NCI-H82 treated with DMSO at 0.1 percent for 48 hours (cell line): ENCODE data around the gene NELFA.
"Not testable (repeated sequence)": the region's sequence is repeated elsewhere in the genome, so short reads cannot be mapped to it uniquely, and the experiment has no call there.

Experiments used
- DNase-seq: peaks from one replicate; lab custom pipeline; 2025; ENCODE audit not compliant: unreplicated experiment; lab: John Stamatoyannopoulos, UW

NELFA gene

DNA sequence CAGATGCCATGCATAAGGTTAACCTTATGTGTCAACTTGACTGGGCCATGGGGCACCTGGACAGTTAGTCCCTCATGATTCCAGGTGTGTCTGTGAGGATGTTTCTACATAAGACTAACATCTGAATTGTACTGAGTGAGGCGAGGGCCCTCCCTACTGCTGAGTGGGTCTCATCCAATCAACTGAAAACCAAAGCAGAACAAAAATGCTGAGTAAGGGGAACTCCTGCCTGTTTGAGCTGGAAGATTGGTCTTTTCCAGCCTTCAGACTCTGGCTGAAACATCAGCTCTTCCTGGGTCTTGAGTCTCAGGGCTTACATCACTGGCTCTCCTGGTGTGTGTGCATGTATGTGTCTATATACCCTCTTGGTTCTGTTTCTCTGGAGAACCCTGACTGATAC is 13.8 kb downstream of the NELFA start:
- no peak for DNase-seq

DNA sequence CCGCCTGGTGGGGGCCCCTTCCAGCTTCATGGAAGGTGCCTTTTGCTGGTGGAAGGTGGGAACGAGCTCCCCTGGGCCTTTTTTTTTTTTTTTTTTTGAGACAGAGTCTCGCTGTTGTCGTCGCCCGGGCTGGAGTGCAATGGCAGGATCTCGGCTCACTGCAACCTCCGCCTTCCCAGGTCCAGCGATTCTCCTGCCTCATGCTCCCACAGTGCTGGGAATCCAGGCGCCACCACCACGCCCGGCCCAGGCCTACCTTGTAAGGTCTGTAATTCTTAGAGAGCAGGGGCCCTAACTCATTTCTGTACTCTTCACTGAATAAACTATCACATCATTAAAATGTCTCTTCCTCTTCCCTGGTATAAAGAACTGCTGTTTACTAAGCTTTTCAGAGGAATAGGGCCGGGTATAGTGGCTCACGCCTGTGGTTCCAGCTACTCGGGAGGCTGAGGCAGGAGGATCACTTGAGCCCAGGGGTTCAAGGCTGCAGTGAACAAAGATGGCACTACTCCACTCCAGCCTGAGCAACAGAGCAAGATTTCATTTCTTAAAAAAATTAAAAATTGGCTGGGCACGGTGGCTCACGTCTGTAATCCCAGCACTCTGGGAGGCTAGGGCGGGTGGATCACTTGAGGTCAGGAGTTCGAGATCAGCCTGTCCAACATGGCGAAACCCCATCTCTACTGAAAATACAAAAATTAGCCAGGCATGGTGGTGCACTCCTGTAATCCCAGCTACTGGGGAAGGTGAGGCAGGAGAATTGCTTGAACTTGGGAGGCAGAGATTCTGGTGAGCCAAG is 14.9 kb downstream of the NELFA start:
- not testable (repeated sequence) for DNase-seq

DNA sequence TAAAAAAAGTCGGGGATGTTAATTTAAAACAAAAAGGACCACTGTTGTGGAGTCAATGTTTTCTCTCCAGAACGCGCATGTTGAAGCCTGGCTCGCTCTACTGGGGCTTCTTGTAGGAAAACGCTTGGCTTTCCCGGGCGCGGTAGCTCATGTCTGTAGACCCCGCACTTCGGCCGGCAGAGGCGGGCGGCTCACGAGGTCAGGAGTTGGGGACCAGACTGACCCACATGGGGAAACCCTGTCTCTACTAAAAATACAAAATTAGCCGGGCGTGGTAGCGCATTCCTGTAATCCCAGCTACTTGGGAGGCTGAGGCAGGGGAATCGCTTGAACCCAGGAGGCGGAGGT is 15.6 kb downstream of the NELFA start:
- no peak for DNase-seq

DNA sequence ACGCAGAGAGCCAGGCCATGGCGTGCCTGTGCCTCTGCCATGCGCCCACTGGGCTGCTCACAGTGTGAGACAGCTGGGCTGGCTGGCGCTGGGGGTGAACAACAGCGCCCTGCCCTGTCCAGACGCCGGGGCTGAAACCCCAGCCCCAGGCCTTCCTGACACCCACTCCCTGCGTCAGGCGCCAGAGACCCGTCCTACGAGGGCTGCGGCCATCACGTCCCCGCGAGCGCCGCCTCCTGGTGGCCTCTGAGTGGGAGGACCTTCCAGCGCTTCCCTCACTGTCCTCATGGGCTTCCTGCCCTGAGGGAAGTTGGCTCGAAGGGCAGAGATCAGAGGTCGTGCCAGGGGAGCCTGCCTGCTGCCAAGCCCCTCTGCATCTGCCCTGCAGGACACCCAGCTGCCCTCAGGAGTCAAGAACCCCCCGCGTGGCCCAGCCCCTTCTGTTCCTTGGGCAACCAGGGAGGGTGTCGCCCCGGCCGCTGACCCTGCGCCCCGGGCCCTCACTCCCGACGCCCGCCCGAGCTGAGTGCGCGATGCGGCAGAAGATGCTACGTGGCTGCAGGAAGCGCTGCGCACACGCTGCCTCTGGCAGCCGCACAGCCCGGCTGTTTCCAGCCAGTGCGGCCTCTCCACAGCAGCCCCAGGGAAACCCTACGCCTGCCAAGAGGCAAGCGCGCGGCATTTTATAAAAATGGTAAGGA is 16.2 kb downstream of the NELFA start:
- no peak for DNase-seq

DNA sequence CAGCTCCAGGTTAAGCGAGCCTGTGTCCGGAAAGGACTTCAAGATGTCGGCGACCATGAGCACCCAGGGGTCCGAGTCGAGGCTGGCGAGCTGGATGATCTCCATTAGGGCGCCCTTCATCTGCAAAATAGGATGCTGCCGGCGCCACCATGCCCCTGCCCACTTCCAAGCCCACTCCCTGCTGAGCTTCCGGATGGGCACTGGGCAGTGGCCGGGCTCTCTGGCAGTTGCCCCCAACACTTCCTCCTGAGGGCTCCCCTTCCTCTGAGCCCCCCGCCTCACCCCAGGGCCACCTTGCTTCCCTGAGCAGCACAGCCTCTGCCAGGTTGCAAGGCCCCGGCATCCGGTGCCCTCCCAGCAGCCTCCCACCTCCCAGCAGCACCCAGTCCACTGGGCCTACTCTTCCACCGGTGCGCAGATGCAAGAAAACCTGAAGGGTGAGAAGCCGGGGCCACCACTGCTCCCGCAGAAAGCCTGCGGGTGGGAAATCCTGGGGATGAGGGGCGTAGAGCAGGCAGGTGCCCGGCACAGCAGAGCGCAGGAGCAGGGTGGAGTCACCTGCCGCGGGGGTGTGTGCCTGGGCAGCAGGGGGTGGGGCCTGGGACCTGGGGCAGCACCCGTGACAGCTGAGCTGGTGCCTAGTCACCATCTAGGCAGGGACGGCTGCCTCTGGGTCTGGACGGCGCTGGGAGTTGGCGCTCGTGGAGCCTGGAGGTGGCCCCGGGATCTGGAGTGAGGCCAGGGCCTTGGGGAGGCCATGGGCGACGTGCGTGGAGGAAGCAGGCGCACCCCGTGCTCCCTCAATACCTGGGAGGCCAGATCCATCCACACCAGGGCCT is 17.0 kb downstream of the NELFA start:
- no peak for DNase-seq

DNA sequence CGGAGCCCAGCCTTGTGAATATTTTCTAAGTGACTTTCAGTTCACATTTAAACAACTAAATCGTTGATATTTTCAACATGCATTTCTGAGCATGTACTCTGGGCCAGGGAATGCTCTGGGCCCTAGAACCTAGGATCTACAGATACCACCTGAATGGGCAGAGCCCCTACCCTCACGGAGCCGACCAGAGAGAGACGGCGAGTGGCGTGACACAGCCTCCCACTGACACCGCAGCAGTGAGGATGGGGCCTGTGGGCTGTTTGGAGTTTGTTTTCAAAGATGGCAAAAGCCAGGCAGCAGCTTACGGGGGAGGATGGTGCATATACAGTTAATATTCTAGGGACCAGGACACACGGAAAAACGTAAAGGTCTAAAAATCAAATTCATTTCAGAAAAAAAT is 17.7 kb downstream of the NELFA start:
- DNase-seq = no peak

DNA sequence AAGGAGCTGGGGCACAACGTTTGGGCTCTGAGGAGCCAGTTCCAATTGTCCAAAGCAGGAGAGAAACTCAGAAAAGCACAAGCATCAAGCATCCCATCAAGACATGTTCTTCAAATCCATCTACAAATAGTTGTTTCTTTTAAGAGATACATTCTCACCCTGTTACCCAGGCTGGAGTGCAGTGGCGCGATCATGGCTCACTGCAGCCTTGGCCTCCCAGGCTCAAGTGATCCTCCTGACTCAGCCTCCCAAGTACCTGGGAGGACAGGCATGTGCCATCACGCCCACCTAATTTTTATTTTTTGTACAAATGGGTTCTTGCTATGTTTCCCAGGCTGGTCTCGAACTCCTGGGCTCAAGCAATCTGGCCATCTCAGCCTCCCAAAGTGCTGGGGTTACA is 18.1 kb downstream of the NELFA start:
- DNase-seq = no peak

DNA sequence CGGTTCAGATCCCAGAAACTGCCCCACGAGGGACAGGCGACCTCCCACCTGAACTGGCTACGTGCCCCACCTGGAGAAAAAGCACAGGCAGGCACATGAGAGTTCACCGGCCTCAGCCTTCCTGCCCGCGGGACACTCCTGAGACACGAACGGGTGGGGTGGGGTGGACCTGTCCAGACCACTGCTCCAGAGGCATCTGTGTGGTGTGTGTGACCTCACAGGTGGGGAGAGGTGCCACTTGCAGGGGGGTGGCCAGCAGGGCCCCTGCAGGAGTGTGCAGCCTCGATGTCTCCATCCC is 18.5 kb downstream of the NELFA start:
- DNase-seq = no peak

DNA sequence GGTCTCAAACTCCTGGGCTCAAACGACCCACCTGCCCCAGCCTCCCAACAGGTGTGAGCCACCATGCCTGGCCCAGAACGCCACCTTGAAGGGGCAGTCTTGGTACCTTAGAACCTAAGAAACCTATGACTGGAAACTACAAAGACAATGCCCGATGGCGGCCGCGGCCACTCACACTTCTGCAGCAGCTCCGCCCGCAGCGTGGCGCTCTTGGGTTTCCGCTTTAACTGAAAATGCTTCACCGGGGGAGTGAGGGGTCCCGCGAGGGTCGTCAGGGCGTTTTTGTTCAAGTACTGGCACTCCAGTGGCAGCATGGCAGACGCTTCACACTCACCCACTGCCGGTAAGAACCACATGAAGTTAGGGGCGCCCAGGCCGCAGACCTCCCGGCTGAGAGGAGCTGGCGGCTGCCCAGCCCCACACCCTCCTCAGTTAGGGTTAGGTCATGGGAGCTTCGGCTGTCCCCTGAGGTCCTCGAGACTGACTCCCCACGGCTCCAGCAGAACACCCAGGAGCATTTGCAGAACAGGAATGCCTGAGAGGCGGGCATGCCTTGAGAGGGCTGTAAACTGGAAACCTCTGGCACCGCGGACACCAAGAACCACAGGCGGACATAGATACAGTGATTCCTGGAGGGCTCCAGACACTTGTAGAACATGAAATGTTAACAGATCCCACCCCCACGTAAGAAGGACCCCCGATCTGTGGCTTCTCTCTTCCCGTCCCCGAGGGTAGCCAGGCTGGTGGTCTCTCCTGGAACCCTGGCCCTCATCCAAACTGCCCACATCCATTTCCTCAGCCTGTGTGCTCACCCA is 19.0 kb downstream of the NELFA start:
- no peak for DNase-seq

DNA sequence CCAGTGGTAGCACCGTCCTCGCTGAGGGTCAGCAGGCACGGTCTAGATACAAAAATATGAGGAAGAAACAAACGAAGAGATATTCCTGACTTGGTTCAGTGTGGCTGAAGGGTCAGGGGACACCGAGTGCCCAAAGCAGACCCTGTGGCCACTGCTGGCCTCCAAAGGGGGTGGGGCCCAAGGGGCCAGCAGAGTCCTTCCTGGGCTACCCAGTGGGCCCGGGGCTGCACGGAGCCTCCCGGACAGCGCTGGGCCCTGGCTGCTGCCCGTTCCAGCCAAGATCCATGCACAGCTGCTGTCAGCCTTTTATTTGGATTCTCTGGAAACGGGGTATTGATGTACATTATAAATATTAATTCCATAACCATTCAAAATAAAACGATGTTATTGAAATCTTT is 20.4 kb downstream of the NELFA start:
- DNase-seq = no peak

DNA sequence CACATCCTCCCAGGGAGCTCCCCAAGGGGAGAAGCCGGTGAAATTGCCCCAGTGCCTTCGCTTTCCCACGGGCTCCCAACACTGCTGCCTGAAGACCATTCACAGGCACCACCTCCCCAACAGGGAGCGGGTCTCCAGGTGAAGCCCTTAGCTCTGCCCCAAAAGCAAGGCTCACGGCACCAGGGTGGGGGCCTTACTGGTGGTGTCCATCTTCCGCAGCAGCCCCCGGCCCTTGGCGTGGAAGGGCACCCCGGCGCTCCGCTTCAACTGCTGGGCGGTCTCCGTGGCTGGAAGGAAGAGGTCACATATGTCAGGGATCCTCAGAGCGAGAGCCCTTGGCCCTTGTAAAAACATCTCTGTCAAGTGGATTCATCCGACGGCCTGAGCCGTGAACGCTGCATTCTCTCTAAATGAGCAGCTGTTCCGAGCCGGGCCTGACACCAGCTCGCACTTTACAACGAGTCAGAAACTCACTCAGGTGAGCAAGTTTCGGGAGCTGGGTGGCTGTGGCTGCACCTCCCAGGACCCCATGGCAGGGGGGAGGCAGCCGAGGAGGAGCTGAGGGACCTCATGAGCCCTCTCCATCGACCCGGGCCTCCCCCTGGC is 20.9 kb downstream of the NELFA start:
- DNase-seq = no peak

DNA sequence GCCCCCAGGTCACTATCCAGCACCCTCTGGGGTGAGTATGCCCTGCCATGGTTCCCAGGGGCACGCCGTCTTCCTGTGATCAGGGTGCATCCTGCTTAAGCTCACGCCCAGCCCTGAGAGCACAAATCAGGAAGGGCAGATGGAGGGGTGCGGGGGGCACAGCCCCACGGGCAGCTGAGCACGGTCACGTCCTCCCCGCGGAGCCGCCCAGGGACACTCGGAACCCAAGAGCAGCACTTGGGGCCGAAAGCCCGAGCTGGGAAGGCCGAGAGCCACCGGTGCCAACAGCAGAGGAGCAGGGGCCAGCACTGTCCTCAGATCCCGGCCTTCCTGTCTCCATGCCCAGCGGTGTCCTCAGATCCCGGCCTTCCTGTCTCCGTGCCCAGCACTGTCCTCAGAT is 21.5 kb downstream of the NELFA start:
- DNase-seq = no peak

DNA sequence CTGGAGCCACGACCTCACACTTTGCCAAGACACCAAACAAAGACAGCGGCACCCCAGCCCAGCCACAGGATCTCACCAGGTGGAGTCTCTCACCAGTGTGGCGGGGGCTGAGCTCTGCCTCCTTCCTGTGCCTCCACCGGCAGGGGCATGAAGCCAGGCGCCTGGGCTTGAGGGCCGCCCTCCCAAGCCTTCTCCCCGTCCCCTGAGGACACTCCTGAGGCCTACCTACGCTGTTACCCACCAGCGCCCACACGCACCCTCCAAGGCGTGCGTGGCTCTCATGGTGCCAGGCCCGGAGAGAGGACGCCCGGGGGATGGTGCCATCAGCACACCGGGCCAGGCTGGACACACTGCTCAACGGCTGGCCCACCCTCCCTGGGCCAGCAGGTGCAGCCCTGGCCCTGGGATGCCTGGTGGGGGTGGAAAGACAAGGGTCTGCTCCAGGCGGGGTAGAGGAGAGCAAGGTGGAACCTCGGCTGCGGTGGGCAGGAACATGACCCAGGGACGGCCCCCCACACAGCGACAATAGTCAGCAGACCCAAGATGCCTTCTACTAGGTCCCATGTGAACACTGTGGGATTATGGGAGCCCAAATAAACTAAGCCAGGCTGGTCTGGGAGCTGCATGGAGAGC is 22.1 kb downstream of the NELFA start:
- DNase-seq = no peak

DNA sequence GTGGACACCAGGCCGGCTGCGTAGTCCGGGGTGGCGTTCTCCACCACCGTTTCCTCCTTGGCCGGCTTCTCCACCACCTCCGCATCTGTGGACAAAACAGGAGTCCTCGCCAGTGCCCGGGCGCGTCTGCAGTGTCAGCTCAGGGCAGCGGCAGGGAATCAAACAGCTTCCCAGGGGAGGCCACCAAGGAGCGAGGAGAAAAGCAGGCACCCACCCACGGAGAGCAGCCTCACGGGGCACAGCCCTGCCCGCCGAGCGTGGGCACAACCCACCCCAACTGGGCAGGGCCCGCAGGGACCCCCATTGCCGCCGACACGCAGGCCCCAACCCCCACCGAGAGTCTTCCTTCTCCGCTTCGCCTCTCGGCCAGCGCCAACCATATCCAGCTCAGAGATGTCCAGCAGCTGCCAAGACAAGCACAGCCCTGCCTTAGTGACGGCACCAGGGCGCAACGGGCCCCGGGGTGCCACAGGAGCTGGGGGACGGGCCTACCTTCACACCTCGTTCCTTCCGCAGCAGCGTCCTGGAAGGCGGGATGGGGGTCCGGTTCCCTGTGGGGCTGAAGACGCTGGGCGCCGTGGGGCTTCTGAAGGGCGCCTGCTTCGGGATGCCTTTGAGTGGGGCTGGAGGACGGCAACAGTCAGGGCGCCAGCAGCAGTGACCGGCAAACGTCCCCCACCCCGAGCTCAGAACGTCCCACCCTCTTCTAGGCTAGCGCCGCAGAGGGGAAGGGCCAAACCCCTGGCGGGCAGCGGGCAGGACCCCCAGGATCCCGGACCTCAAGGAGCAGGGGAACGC is 22.8 kb downstream of the NELFA start:
- no peak for DNase-seq

DNA sequence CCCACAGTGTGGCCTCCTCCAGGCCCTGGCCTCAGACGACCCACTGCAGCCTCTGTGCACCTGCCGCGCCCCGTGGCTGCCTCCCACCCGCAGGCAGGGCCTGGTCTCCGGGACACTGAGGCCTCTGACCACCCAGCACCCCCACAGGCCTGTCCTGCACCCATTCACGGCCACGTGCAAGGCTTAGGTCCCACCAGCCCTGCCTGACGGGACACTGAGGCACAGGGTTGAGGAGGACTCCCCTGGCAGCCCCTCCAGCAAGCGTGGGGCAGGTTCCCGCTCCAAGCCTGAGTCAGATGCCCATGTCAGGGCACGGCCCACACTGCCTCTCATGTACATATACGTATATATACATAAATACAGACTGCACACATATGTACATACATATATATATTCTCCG is 23.5 kb downstream of the NELFA start:
- no peak for DNase-seq

DNA sequence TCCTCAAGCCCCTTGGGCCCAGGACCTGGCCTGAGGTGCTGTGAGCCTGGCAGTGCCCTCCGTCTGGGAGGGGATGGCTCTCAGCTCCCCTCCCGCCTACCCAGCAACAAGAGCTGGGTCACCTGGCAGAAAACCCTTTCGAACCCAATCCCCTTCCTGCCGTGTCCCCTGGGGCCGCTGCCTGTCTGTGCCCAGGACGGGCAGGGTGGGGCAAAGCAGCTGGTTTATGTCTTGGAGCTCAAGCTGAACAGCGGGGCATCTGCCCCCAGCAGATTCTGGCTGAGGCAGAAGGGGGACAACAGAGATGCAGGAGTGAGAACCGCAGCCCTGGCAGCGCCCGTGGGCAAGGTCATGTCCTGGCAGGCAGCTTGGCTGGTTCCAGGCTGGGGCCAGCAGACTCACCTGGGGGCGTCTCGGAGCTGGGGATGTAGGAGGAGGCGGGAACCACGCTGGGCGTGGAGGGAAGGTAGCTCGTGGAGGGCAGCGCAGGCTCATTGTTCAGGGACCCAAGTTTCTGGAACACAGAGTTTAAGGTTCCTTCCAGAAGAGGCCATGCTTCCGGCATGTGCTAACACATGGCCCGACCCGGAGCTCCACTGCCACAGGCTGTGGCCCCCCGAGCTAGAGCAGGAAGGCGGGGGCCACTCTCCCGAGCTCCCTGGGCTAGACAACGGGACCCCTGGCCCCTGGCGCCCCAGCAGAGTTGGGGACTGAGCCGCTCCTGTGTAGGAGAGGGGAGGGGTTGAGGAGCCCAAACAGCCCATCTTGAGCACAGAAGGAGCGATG is 24.2 kb downstream of the NELFA start:
- DNase-seq = no peak

DNA sequence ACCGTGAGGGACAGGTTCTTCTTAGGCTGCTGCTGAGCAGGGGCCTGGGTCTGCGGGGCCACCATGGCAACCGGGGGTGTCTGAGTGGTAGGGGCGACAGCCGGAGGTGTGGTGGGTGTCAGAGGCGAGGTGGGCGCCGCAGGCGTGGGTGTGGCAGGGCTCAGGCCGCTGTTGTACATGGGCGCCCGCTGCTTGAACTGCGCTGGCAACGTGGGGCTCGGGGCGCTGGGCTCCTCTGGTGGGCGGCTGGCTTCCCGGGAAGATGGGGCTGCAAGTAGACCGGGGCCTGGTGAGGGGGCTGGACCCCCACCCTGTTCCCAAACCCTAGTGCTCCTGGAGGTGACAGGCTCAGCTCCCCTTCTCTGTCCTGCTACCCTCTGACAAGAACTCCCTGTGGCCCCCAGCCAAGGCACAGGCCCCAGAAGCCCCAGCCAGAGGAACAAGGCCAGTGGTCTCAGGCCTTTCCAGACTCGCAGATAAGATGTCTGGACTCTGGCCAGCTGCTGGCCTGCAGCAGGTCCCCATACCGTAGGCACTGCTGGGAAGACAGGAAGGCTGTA is 24.8 kb downstream of the NELFA start:
- DNase-seq = no peak

DNA sequence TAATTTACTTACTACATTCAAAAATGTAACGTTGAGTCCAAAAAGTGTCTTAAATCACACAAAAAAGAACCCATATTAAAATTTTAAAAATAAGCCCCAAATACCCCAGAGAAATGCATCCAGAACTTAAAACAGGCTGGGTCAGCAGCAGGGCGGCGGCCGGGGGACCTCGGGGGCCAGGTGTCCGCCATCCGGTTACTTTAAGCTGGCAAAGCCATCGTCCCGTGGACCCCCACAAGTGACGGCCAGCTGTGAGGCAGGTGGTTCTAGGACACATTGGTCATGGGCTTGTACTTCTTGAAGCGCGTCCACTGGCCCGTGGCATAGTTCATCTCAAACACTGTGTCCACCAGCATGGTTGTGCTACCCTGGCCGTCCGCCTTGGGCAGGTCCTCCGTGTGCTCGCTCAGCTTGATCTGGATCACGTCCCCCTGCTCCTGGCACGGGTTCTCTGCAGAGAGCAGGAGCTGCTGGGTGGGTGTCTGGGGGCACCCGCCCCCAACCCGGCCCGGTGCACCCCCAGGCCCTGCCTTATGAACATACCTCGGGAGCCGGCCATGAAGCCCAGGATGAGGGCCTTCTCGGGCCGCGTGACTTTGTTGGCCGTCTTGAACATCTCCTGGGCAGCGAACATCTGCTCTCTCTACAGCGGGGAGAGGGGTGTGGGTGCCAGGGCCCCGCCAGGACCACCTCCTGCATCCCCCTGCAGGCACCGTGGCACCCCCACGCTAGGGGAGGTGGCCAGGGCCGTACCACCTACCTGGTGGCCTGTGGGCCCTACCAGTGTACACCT is 25.5 kb downstream of the NELFA start:
- no peak for DNase-seq
